KMS-11 (cell line): Measurements from ENCODE around the gene OR2AP1.
"Not testable (repeated sequence)": the region's sequence is repeated elsewhere in the genome, so short reads cannot be mapped to it uniquely, and the experiment has no call there.

Source experiments
- H2AFZ ChIP-seq: fragments of 200-600 bp; sonication (generic); 2 replicates; pipeline ENCODE4 v1.6.1; 2016; ENCODE audit warnings: antibody characterized with exemption, mixed run types, low read depth
- H3K27ac ChIP-seq: fragments of 200-600 bp; sonication (generic); 2 replicates; pipeline ENCODE4 v1.6.1; 2016; ENCODE audit warnings: mild to moderate bottlenecking, mixed run types
- H3K27me3 ChIP-seq: fragments of 200-600 bp; sonication (generic); 2 replicates; pipeline ENCODE4 v1.6.1; 2017; ENCODE audit warnings: mild to moderate bottlenecking, low read depth, mixed run types, moderate library complexity; ENCODE audit not compliant: insufficient read depth
- H3K36me3 ChIP-seq: fragments of 200-600 bp; sonication (generic); 2 replicates; pipeline ENCODE4 v1.6.1; 2017; ENCODE audit warnings: mild to moderate bottlenecking, mixed run types; ENCODE audit not compliant: insufficient read depth
- H3K4me1 ChIP-seq: fragments of 200-600 bp; sonication (generic); 2 replicates; pipeline ENCODE4 v1.6.1; 2016; ENCODE audit warnings: mild to moderate bottlenecking, low read depth, mixed run types; ENCODE audit not compliant: poor library complexity, severe bottlenecking
- H3K4me2 ChIP-seq: fragments of 200-600 bp; sonication (generic); 2 replicates; pipeline ENCODE4 v1.7.0; 2016; ENCODE audit warnings: mild to moderate bottlenecking, mixed run types
- H3K4me3 ChIP-seq: fragments of 200-600 bp; sonication (generic); IDR thresholded peaks from 2 replicates; pipeline ENCODE4 v1.6.1; 2017; ENCODE audit warnings: low read depth, low read length, mixed read lengths; ENCODE audit not compliant: insufficient read depth
- H3K79me2 ChIP-seq: fragments of 200-600 bp; sonication (generic); 2 replicates; pipeline ENCODE4 v1.6.1; 2016; ENCODE audit warnings: low read depth, mixed run types; ENCODE audit not compliant: insufficient read depth
- H3K9ac ChIP-seq: fragments of 200-600 bp; sonication (generic); 2 replicates; pipeline ENCODE4 v1.6.1; 2016; ENCODE audit warnings: mild to moderate bottlenecking, mixed run types
- H4K20me1 ChIP-seq: fragments of 200-600 bp; sonication (generic); 2 replicates; pipeline ENCODE4 v1.6.1; 2016; ENCODE audit warnings: mild to moderate bottlenecking, mixed run types; ENCODE audit not compliant: insufficient read depth
- TF ChIP-seq, protein P1 (sequence below): fragments of 200-600 bp; sonication (generic); conservative IDR thresholded peaks from 2 replicates; pipeline ENCODE4 v1.6.1; 2017; ENCODE audit warnings: low read depth, mild to moderate bottlenecking, antibody characterized with exemption, low read length, moderate library complexity, mixed read lengths

The OR2AP1 gene

DNA sequence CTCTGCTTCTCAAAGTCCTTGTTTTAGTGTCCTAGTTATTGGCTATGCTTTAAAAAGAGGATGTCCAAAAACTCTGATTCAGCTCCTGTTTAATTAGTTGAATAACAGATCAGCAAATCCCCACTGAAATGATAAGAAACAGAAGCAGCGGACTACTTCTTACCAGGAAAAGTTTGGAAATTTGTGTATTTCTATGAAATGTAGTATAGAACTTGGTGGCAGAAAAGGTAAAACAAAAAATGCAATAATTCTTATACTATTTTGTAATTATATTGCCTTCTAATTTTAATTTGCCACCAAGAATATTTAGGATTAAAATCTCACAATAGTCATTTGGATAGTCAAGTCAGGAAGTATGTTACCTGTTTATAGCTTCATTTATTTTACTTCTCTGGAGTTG, at the start of gene OR2AP1:
TSS of gene OR2AP1 (plus strand) at position 301 of the 400 bp plus-strand sequence. CDS start 1,947 bp downstream, outside the sequence.
- Histone ChIP-seq H3K27me3 (no peaks in the 10 kb centered on the region), H3K27ac (no peak within 1 kb of the TSS), H3K36me3 (no peaks in the 10 kb centered on the region), H4K20me1 (no peaks in the 10 kb centered on the region), H3K79me2 (no peaks in the 10 kb centered on the region), H3K4me3 (no peak within 1 kb of the TSS), H3K9ac (no peak within 1 kb of the TSS), H3K4me1 (no peaks in the 10 kb centered on the region), H2AFZ (no peak within 1 kb of the TSS), H3K4me2 (no peak within 1 kb of the TSS)
- TF ChIP-seq, protein P1, sequence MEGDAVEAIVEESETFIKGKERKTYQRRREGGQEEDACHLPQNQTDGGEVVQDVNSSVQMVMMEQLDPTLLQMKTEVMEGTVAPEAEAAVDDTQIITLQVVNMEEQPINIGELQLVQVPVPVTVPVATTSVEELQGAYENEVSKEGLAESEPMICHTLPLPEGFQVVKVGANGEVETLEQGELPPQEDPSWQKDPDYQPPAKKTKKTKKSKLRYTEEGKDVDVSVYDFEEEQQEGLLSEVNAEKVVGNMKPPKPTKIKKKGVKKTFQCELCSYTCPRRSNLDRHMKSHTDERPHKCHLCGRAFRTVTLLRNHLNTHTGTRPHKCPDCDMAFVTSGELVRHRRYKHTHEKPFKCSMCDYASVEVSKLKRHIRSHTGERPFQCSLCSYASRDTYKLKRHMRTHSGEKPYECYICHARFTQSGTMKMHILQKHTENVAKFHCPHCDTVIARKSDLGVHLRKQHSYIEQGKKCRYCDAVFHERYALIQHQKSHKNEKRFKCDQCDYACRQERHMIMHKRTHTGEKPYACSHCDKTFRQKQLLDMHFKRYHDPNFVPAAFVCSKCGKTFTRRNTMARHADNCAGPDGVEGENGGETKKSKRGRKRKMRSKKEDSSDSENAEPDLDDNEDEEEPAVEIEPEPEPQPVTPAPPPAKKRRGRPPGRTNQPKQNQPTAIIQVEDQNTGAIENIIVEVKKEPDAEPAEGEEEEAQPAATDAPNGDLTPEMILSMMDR: no peak

DNA sequence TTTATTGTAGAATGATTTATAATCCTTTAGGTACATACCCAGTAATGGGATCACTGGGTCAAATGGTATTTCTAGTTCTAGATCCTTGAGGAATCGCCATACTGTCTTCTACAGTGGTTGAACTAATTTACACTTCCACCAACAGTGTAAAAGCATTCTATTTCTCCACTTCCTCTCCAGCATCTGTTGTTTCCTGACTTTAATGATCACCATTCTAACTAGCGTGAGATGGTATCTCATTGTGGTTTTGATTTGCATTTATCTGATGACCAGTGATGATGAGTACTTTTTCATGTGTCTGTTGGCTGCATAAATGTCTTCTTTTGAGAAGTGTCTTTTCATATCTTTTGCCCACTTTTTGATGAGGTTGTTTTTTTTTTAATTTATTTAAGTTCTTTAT, 24.0 kb upstream of the OR2AP1 start:
- not testable (repeated sequence) for H3K27me3 ChIP-seq, H2AFZ ChIP-seq, H3K4me1 ChIP-seq, H3K9ac ChIP-seq, H3K36me3 ChIP-seq, H3K4me2 ChIP-seq, H3K27ac ChIP-seq, H4K20me1 ChIP-seq, H3K79me2 ChIP-seq, H3K4me3 ChIP-seq

DNA sequence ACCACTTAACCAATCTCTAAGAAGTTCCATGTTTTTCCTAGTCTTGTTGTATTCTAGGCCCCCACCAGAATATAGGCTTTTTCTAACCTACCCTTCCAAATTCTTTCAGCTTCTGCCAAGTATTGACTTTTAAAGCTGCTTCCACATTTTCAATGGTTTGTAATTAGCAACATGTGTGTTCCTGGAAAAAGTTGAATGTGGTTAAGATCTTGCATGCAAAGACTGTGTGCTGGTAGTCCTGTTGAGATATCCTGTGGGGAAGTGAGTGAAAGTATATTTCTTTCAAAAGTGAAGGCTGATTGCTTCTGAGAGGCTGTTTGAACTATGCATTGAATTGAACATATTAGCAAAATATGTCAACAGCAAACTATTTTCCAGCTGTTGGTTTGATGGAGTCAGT, 23.5 kb upstream of the OR2AP1 start:
- no peaks in the 10 kb centered on the region for H3K36me3 ChIP-seq
- no peak overlapping the region for H3K9ac ChIP-seq
- no peak overlapping the region for H2AFZ ChIP-seq
- TF ChIP-seq, protein P1: no peak
- no peaks in the 10 kb centered on the region for H3K4me1 ChIP-seq
- H4K20me1 ChIP-seq: no peaks in the 10 kb centered on the region
- no peaks in the 10 kb centered on the region for H3K79me2 ChIP-seq
- no peak overlapping the region for H3K4me3 ChIP-seq
- no peak overlapping the region for H3K27ac ChIP-seq
- no peaks in the 10 kb centered on the region for H3K27me3 ChIP-seq
- H3K4me2 ChIP-seq: no peak overlapping the region

DNA sequence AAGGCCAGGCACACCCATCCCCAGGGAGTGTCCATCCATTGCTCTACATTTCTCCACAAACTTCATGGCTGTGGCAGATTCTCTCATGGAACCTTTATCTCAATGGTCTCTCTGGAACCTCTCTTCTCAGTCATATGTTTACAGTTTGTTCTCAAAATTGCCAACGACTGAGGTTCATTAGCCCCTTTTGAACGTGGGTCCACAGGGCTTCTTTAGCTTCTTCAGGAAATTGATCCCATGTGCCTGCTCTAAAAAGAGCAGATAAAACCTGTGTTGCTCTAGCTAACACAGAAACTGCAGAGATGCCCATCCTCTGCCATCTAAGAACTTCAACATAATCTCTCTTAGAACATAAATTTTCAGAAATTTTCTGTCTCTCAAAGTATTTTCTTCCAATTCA, 23.0 kb upstream of the OR2AP1 start, which contains the start of gene OR6C4:
TSS of gene OR6C4 (plus strand) at position 301 of the 400 bp plus-strand sequence. CDS start 1,625 bp downstream, outside the sequence.
- H3K27ac ChIP-seq: no peak within 1 kb of the TSS
- H4K20me1 ChIP-seq: no peaks in the 10 kb centered on the region
- no peak within 1 kb of the TSS for H2AFZ ChIP-seq
- H3K79me2 ChIP-seq: no peaks in the 10 kb centered on the region
- H3K36me3 ChIP-seq: no peaks in the 10 kb centered on the region
- no peak within 1 kb of the TSS for H3K9ac ChIP-seq
- H3K4me3 ChIP-seq: no peak within 1 kb of the TSS
- no peaks in the 10 kb centered on the region for H3K4me1 ChIP-seq
- H3K4me2 ChIP-seq: no peak within 1 kb of the TSS
- no peaks in the 10 kb centered on the region for H3K27me3 ChIP-seq
- TF ChIP-seq, protein P1: no peak

DNA sequence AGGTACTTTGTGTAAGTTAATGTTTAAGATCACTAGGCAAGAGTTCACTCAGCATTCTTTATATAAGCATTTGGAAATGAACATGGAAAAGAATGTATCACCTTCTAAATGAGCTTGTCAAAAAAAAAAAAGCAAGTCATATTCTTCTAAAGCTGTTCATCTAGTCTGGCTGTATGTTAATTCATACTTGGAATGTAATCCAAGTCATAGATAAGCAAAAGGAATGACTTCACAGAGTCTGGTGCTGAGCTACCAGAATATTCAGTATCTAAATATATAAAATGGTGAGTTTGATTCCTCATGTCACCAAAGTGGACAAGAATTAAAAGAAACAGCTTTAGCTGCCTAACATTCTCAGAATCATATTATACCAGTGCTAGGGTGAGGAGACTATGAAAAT, 18.0 kb upstream of the OR2AP1 start:
- TF ChIP-seq, protein P1: no peak; the same call in 1 of the 2 replicates
- Histone ChIP-seq H3K79me2 (no peaks in the 10 kb centered on the region), H3K4me1 (no peaks in the 10 kb centered on the region), H2AFZ (no peak overlapping the region), H3K36me3 (no peaks in the 10 kb centered on the region), H3K27ac (no peak overlapping the region), H4K20me1 (no peaks in the 10 kb centered on the region), H3K9ac (no peak overlapping the region), H3K27me3 (no peaks in the 10 kb centered on the region), H3K4me2 (no peak overlapping the region), H3K4me3 (no peak overlapping the region)

DNA sequence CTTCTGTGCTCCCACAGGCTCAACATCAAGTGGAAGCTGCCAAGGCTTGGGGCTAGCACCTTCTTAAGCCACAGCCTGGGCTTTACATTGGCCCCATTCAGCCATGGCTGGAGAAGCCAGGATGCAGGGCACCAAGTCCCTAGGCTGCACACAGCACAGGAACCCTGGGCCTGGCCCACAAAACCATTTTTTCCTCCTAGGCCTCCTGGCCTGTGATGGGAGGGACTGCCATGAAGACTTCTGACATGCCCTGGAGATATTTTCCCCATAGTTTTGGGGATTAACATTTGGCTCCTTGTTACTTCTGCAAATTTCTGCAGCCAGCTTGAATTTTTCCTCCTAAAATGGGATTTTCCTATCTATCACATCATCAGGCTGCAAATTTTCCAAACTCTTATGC, 2.2 kb upstream of the OR2AP1 start:
- not testable (repeated sequence) for H3K4me1 ChIP-seq, H4K20me1 ChIP-seq, H3K36me3 ChIP-seq, H3K4me2 ChIP-seq, H3K27ac ChIP-seq, H3K79me2 ChIP-seq, H3K4me3 ChIP-seq, H3K27me3 ChIP-seq, H2AFZ ChIP-seq, H3K9ac ChIP-seq

DNA sequence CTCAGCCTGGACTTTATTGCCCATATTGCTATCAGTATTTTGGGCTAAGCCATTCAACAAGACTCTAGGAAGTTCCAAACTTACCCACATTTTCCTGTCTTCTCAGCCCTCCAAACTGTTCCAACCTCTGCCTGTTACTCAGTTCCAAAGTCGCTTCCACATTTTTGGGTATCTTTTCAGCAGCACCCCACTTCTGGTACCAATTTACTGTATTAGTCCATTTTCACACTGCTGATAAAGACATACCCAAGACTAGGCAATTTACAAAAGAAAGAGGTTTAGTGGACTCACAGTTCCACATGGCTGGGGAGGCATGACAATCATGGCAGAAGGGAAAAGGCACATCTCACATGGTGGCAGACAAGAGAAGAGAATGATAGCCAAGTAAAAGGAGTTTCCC, 1.6 kb upstream of the OR2AP1 start:
- not testable (repeated sequence) for H3K4me1 ChIP-seq, H3K9ac ChIP-seq, H3K27me3 ChIP-seq, H3K36me3 ChIP-seq, H4K20me1 ChIP-seq, H3K79me2 ChIP-seq, H3K4me2 ChIP-seq, H2AFZ ChIP-seq, H3K27ac ChIP-seq, H3K4me3 ChIP-seq
